ENCODE measurements around the gene IL17RC. TPM values are rescaled to one million over a fixed set of nuclear protein-coding genes. Genes with fewer than 3 reads are reported as not detected.

IL17RC gene
- total RNA-seq, 1 donor from 2014 or later: 17.1 TPM

- H3K9me3 Mint-ChIP-seq (ENCODE audit: low read depth): no peaks in the 10 kb centered on the region
- H3K4me3 Mint-ChIP-seq (ENCODE audit: low read depth): no peak overlapping the region
- no peak for DNase-seq (ENCODE audit: low spot score, unreplicated experiment)
- H3K4me1 Mint-ChIP-seq (ENCODE audit: low read depth): no peaks in the 10 kb centered on the region
- no peak overlapping the region for H3K27ac Mint-ChIP-seq
- TF ChIP-seq, protein P1, sequence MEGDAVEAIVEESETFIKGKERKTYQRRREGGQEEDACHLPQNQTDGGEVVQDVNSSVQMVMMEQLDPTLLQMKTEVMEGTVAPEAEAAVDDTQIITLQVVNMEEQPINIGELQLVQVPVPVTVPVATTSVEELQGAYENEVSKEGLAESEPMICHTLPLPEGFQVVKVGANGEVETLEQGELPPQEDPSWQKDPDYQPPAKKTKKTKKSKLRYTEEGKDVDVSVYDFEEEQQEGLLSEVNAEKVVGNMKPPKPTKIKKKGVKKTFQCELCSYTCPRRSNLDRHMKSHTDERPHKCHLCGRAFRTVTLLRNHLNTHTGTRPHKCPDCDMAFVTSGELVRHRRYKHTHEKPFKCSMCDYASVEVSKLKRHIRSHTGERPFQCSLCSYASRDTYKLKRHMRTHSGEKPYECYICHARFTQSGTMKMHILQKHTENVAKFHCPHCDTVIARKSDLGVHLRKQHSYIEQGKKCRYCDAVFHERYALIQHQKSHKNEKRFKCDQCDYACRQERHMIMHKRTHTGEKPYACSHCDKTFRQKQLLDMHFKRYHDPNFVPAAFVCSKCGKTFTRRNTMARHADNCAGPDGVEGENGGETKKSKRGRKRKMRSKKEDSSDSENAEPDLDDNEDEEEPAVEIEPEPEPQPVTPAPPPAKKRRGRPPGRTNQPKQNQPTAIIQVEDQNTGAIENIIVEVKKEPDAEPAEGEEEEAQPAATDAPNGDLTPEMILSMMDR (IDR thresholded peaks at IDR 0.05; ENCODE audit: unreplicated experiment): no peak
- H3K27me3 Mint-ChIP-seq: no peaks in the 10 kb centered on the region
- H3K36me3 Mint-ChIP-seq (ENCODE audit: insufficient read depth): peaks cover 27% of the 10 kb centered on the region
These were observed 53.2 kb downstream of the IL17RC start for GRCh38 chr3:9970020-9970652.

DNA sequence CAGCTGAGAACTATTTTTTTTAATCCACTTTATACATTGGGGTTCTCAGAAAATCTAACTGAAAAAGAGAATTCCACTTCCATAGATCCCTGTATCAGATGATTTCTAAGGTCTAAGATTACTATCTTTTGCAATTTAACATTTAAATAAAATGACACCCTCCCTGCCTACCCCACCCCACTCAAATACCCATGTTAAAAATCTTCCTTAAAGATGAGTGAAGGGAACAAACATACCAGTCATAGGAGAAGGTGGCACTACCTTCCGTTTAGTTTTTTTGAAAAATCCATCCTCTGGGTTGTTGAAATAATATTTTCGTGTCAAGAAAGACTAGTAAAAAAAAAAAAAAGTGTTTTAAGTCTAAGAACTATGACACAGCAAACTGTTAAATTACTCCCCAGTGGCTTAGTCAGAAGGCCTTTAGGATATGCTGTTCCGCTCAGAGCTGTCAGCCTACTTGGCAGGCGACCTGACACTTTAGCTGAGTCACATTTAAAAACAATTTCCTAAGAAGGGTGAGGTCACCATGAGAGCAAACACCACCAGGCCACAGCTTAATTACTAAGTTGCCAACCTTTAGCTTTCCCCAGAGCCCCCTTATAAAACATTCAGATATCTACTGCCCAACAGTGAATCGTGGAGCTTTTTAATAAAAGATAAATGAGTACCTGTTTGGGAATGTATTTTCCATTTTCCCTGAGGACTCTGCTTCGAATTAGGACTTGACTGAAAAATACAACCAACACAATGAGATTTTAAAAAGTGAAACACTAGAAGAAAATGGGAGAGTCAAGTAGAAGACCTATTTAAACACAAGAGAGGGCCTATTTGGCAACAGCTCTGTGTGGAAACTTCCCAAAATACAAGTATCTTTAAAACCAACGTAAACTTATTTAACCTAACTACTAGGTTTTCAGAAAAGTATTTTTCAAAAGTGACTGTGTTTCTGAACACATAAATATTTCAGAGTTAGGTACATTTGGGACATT is 60.1 kb downstream of the IL17RC start:
- H3K36me3 Mint-ChIP-seq (ENCODE audit: insufficient read depth): peaks cover 13% of the 10 kb centered on the region
- H3K4me3 Mint-ChIP-seq (ENCODE audit: low read depth): no peak overlapping the region
- DNase-seq (ENCODE audit: low spot score, unreplicated experiment): no peak
- no peaks in the 10 kb centered on the region for H3K9me3 Mint-ChIP-seq (ENCODE audit: low read depth)
- no peaks in the 10 kb centered on the region for H3K4me1 Mint-ChIP-seq (ENCODE audit: low read depth)
- H3K27ac Mint-ChIP-seq: peak overlapping the region; percentile 88
- TF ChIP-seq, protein P1 (IDR thresholded peaks at IDR 0.05; ENCODE audit: unreplicated experiment): no peak
- H3K27me3 Mint-ChIP-seq: no peaks in the 10 kb centered on the region

DNA sequence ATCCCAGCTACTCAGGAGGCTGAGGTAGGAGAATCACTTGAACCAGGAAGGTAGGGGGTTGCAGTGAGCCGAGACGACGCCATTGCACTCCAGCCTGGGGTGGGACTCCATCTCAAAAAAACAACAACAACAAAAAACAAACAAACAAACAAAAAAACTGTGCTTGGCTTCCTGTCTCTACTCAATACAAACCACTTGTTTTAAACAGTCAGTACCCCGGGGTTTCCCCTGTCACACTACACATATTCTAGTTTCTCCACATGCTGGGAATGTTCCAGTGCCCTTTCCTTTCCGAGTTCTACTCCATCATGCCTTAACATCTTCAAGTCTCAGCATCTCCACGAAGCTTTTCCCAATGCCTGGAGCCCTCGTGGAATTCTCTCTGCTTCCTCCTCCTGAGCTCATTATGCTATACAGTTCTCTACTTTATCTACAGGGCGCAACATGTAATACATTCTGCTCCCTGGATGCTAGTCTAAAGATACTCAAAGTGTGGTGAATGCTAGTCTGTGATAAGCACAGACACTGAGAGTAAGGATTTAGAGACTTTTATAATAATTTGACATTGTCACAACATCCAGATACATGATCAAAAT is 61.9 kb downstream of the IL17RC start:
- H3K27me3 Mint-ChIP-seq: no peaks in the 10 kb centered on the region
- peaks cover 13% of the 10 kb centered on the region for H3K36me3 Mint-ChIP-seq (ENCODE audit: insufficient read depth)
- H3K9me3 Mint-ChIP-seq (ENCODE audit: low read depth): no peaks in the 10 kb centered on the region
- no peaks in the 10 kb centered on the region for H3K4me1 Mint-ChIP-seq (ENCODE audit: low read depth)
- TF ChIP-seq, protein P1 (IDR thresholded peaks at IDR 0.05; ENCODE audit: unreplicated experiment): no peak
- H3K27ac Mint-ChIP-seq: peak overlapping the region; percentile 15
- no peak overlapping the region for H3K4me3 Mint-ChIP-seq (ENCODE audit: low read depth)
- no peak for DNase-seq (ENCODE audit: low spot score, unreplicated experiment)

- no peak overlapping the region for H3K27ac Mint-ChIP-seq
These were observed 63.4 kb downstream of the IL17RC start for GRCh38 chr3:9980251-9980650.

More at GRCh38 chr3:9980251-9980650, 63.4 kb downstream of the IL17RC start:
- no peak for DNase-seq (ENCODE audit: low spot score, unreplicated experiment)
- H3K4me1 Mint-ChIP-seq (ENCODE audit: low read depth): no peaks in the 10 kb centered on the region
- TF ChIP-seq, protein P1 (IDR thresholded peaks at IDR 0.05; ENCODE audit: unreplicated experiment): no peak
- no peaks in the 10 kb centered on the region for H3K27me3 Mint-ChIP-seq
- H3K4me3 Mint-ChIP-seq (ENCODE audit: low read depth): no peak overlapping the region
- H3K36me3 Mint-ChIP-seq (ENCODE audit: insufficient read depth): peaks cover 12% of the 10 kb centered on the region
- no peaks in the 10 kb centered on the region for H3K9me3 Mint-ChIP-seq (ENCODE audit: low read depth)

Other genes starting within 250 kb of the IL17RC start
- 0.47 and 0.69 TPM in 2 replicates for gene CPNE9, start 213.3 kb upstream of the IL17RC start, total RNA-seq
- gene BRPF1, start 185.4 kb upstream of the IL17RC start, total RNA-seq: 25.2 and 25.6 TPM in 2 replicates
- 46.3 and 47.7 TPM in 2 replicates for gene OGG1, start 167.1 kb upstream of the IL17RC start, total RNA-seq
- gene CAMK1, start 147.2 kb upstream of the IL17RC start, total RNA-seq: 16.9 and 17.1 TPM in 2 replicates
- 66.6 and 70.8 TPM in 2 replicates for gene TADA3, start 124.6 kb upstream of the IL17RC start, total RNA-seq
- gene ARPC4, start 124.0 kb upstream of the IL17RC start, total RNA-seq: 129 and 135 TPM in 2 replicates
- 51.6 and 59.6 TPM in 2 replicates for gene TTLL3, start 106.8 kb upstream of the IL17RC start, total RNA-seq
- gene RPUSD3, start 73.1 kb upstream of the IL17RC start, total RNA-seq: 55.0 and 60.3 TPM in 2 replicates
- gene CIDEC, start 36.8 kb upstream of the IL17RC start, total RNA-seq: not detected in 2 replicates
- 30.5 and 33.0 TPM in 2 replicates for gene JAGN1, start 26.5 kb upstream of the IL17RC start, total RNA-seq
- 4.9 and 7.0 TPM in 2 replicates for gene IL17RE, start 14.2 kb upstream of the IL17RC start, total RNA-seq
- 57.1 and 60.3 TPM in 2 replicates for gene CRELD1, start 16.7 kb downstream of the IL17RC start, total RNA-seq
- 10.4 and 11.4 TPM in 2 replicates for gene PRRT3, start 35.3 kb downstream of the IL17RC start, total RNA-seq
- gene EMC3, start 69.7 kb downstream of the IL17RC start, total RNA-seq: 38.6 and 42.1 TPM in 2 replicates
- gene FANCD2, start 109.3 kb downstream of the IL17RC start, total RNA-seq: 26.6 and 27.1 TPM in 2 replicates
- gene FANCD2OS, start 191.2 kb downstream of the IL17RC start, total RNA-seq: not detected in 2 replicates
- gene BRK1, start 198.6 kb downstream of the IL17RC start, total RNA-seq: 117 and 123 TPM in 2 replicates
- gene VHL, start 224.7 kb downstream of the IL17RC start, total RNA-seq: 70.3 and 72.5 TPM in 2 replicates
- gene IRAK2, start 247.8 kb downstream of the IL17RC start, total RNA-seq: 0.36 and 0.40 TPM in 2 replicates

Measured in progenitor cell of endocrine pancreas (in vitro differentiated cells).